Stimulated activated CD8-positive, alpha-beta memory T cell treated with anti-CD3 and anti-CD28 coated beads, Interleukin-12 subunit alpha, Interleukin-12 subunit beta, amount 100 ng/mL, for 1 hour (primary cell): ENCODE measurements around the gene C1QTNF3.
"Not testable (repeated sequence)": the region's sequence is repeated elsewhere in the genome, so short reads cannot be mapped to it uniquely, and the experiment has no call there.

Experiments
- DNase-seq: peaks from one replicate; pipeline ENCODE4 v3.0.0-alpha.2; 2020; ENCODE audit warnings: low read depth

The C1QTNF3 gene

DNA sequence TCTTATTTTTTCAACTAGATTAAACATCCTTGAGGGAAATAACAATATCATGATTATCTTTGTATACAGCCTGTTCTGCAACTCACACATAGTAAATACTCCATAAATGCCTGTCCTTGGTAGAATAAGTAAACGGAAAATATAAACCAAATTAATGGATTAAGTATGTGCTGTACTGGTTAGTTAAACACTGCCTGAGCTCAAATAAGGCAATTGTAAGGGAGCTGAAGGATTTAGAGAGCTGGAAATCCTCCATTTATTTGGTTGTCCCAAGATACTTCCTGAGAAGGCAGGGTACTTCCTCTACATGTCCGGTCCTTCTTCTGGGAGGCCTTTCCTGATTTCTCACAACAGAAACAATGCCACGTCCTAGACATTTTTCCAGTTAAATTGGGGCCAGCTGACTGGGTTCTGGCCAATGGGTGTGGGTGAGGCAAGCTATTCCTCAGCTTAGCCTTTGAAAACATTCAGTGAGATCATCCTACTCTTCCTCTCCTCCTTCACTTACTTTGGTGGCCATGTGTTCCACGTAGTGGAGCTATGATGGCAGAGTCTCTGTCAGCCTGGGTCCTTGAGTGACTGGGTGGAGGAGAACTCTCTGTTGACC is 8.5 kb upstream of the C1QTNF3 start:
- no peak for DNase-seq

DNA sequence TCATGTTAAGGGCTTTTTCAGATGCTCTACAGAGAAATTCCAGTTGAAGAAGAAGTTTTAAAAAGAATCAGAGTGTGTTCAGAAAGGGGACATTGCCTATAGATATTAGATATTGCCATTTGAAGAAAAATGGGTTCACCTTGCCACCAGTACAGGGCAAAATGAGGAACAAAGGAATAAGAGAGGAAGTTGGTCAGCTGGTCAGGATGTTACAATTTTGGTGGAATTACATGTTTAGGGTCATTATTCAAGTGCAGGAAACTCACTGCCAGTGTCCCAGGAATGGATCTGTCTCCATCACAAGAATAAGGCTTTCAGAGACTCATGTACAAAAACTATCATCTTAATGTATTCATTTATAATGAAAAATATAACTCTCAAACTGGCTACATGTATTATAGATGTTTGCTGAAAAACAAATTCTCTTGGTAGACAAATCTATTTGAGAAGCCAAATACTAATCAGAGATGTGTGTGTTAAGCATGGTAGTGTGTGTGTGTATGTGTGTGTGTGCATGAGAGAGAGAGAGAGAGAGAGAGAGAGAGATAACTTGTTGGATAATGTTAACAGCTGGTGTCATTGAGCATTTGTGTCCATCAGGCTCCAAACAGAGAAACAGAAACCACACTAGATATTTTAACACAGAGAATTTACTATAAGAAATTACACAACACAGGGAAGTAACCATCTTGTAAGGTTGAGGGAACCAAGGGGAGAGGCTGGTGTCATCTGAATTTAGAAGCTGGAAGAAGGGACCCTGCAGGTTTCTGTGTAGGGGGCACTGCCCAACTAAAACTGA is 5.0 kb upstream of the C1QTNF3 start:
- no peak for DNase-seq

DNA sequence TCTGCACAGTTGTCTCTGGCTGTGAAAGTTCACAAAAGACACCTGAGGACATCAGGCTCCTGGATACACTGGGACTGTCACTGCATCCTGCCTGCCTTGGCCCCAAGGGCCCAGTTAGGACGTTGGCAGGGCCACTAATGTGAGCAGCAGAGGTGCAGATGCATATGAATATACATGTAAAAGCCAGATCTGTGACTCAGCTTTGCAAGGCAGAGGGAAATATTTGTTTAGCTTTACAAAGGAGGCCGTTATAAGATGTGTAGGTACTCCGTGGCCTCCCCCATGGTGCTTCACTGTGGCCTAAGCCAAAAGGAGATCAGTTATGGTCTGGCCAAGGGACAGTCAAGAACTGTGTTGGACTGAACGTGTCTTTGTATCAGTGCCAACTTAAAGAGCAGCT is 4.1 kb upstream of the C1QTNF3 start:
- DNase-seq = no peak

- DNase-seq = no peak
Observed at GRCh38 chr5:34045996-34046395, 3.0 kb upstream of the C1QTNF3 start.

DNA sequence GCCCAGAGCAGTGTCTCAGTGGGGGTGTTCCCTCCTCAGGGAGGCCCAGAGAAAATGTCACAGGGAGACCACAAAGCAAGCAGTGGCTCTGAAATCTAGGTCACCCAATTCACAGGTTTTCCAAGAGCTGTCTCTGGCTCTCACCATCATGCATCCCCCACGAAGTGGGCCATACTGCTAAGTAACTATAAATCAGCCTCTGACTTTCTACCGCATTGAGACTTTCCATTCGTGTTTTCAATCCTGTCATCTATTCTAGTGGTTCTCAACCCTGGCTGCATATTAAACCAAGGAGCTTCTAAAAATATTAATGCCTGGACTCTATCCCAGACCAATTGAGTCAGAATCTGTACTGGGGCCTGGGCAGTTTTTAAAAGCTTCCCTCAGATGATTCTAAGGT is 2.0 kb upstream of the C1QTNF3 start:
- DNase-seq = no peak

- no peak for DNase-seq
Observed at GRCh38 chr5:34042321-34042720, 692 bp downstream of the C1QTNF3 start.

GRCh38 chr5:34041247-34041972 is 1.6 kb downstream of the C1QTNF3 start:
- DNase-seq = no peak

DNA sequence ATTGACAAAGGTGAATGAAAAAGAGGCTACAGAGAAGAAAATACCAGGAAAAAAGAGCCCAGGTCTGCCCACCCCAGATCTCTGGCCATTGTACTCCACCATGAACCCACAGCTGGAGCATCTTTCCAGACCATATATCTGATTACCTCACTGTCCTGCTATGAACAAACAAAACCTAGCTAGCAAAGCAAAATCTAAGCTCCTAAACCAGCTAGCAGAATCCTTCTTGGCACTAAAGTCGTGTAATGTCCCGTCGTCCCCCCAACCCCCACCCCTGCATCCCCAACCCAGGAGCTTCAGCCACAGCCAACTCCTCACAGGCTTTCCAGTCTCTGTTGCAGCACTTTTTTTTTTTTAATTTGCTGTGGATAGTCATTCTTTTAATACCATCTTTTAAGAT is 2.5 kb downstream of the C1QTNF3 start:
- no peak for DNase-seq

DNA sequence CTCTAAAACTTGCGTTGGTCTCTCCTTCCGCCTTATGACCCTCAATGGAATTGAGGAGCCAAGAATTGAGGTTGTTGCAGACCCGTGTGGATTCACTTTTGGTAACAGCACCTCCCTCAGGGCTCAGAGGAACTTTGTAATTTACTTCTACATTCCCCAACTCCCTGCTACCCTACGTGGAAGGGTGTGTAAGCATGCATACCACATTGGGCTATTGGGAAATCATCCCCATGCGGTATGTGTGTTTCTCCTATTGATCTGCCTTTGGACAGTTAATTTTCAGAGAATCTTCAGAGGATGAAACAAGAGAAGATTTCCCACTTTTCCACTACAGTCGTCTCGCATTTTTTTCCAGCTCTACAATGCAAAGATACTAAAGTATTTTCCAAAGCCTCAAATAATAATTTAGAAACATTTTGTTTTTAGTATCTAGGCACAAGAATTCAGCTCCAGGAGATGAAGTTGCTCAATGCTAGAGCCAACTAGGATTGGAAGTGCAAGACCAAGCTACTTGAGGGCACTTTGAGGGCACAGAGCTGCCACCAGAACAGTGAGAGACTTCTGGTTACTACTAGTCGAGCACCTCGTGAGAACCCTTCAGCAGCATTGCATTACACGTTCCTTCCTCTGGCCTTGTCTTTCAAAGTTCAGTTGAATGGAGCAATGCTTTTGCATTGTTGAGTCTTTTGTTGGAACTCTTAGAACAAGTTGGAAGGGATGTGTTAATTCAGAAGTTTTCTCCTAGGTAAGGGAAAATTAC is 3.4 kb downstream of the C1QTNF3 start:
- no peak for DNase-seq

DNA sequence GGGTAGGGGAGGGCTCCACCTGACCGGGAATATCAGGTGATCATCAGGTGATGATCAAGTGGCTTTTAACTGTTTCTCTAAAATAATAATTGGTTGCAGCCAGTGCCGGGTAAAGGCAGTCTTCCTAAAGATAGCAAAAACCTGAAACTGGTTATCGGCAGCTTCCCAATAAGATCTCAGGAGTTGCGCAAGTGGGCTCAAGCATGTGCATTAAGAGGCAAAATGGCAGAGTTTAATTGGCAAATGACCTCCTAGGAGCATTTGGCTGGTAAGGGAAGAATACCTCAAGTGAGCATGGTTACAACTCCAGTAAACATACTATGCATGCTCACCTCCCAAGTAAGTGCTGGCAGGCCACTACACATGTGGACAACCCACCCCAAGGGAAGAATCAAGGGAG is 4.2 kb downstream of the C1QTNF3 start:
- DNase-seq = no peak

DNA sequence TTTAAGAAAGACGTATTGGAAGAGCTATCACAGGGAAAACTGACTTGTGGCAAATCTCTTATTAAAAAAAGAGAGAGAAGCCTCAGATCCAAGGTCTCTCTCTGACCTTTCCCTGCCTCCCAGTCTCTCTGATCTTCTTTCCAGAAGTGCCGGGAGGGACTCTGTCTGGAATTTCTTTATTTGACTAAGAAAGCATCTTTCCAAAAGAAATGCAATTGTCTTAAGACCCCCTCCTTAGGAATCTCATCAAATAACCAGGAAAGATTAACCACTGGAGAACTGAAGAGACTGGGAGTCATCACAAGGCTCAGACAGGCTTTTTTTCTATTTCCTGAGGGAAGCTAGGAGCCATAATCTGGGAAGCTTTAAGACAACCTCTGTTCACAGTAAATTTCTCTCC is 4.6 kb downstream of the C1QTNF3 start:
- no peak for DNase-seq

DNA sequence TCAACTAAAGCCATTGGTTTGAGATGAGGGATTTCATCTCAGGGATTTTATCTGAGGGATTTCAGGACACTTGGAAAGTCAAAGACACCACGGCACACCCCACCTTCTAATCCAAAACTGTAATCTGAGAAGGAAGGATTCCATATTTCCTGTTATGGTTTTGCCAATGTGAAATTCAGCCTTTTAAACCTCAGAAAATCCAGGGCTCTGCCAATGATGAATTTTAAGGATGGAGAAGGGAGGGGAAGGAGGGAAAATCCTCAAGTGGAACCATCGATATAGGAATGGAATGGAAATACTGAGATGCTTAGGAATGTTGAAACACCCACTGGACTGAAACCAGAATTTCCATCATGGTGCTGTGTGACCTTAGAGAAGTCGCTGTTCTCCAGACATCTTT is 5.3 kb downstream of the C1QTNF3 start:
- DNase-seq = no peak

- no peak for DNase-seq
Observed at GRCh38 chr5:34035756-34036155, 7.3 kb downstream of the C1QTNF3 start.

GRCh38 chr5:34034534-34035327 is 8.3 kb downstream of the C1QTNF3 start:
- DNase-seq = no peak

- DNase-seq = no peak
Observed at GRCh38 chr5:34031966-34032365, 11.0 kb downstream of the C1QTNF3 start.

GRCh38 chr5:34031117-34031516 is 11.9 kb downstream of the C1QTNF3 start:
- DNase-seq = no peak

DNA sequence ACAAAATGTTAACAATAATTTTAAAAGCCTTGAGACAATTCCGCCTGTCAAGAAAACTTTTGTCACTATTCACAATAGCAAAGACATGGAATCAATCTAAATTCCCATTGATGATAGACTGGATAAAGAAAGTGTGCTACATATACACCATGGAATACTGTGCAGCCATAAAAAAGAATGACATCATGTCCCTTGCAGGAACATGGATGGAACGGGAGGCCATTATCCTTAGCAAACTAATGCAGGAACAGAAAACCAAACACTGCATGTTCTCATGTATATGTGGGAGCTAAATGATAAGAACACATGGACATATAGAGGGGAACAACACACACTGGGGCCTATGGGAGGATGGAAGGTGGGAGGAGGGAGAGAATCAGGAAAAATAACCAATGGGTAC is 12.4 kb downstream of the C1QTNF3 start:
- not testable (repeated sequence) for DNase-seq

- DNase-seq = no peak
Observed at GRCh38 chr5:34030048-34030447, 13.0 kb downstream of the C1QTNF3 start.

DNA sequence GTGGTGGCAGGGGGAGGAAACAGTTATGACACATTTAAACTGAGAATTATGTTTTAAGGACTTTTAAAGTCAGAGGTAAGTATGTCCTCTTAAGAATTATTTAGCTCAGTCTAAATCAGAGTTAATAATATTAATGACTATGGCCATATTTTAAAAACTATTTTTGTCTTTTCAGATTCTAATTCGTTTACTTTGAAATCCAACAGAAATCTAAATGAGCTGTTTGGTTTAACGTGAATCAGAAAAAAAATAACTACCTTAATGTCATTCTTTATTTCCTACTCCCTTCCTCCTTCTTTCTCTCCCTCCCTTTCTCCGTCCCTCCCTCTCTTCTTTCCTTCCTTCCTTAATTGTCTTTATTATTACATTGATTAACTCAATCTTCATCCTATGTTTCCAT is 14.7 kb downstream of the C1QTNF3 start:
- no peak for DNase-seq

- no peak for DNase-seq
Observed at GRCh38 chr5:34026089-34026761, 16.8 kb downstream of the C1QTNF3 start.

- no peak for DNase-seq
Observed at GRCh38 chr5:34022121-34022705, 20.8 kb downstream of the C1QTNF3 start.
